Measurements from ENCODE around the gene PARS2.

DNA sequence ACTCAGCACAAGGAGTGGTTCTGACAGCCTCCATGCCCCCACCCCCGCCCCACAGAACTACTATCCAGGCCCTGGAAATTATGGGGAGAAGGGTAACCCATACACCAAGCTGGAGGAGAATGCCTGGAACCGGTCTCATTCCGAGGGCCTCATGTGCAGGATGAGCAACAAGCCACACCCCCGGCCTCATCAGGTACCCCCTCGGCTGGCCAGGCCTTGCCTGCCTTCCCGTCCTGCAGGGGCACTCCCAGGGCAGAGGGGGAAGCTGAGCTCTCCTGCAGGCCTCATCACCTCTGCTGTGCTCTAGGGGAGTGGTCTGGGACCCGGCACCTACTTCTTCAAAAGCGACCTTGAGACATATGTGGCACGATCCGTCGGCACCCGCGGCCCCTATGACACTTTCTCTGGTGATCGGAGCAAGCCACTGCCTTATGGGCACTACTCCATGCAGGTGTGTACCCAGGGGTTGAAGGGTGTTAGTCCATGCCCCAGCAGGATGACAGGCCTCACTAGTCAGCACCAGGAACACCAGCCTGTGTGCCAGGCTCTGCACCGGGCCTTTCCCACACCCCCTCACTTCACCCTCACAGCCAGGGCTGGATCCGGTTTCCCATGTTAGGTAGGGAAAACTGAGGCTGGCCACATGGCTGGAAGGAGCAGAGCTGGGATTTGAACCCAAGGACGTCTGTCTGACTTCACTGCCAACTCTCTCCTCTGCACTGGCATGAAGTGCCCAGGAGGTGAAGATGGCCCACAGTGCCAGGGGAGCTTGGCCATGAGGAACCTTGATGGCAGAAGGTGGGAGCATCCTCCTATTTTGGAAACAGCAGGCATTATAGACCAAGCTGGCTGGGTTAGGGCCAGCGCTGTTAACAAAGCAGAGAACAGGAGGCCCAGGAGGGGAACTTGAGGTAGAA is 47.7 kb upstream of the PARS2 start:
- TF ChIP-seq, protein P1, sequence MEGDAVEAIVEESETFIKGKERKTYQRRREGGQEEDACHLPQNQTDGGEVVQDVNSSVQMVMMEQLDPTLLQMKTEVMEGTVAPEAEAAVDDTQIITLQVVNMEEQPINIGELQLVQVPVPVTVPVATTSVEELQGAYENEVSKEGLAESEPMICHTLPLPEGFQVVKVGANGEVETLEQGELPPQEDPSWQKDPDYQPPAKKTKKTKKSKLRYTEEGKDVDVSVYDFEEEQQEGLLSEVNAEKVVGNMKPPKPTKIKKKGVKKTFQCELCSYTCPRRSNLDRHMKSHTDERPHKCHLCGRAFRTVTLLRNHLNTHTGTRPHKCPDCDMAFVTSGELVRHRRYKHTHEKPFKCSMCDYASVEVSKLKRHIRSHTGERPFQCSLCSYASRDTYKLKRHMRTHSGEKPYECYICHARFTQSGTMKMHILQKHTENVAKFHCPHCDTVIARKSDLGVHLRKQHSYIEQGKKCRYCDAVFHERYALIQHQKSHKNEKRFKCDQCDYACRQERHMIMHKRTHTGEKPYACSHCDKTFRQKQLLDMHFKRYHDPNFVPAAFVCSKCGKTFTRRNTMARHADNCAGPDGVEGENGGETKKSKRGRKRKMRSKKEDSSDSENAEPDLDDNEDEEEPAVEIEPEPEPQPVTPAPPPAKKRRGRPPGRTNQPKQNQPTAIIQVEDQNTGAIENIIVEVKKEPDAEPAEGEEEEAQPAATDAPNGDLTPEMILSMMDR (conservative IDR thresholded peaks at IDR 0.05 in 1 of 2, IDR thresholded peaks at IDR 0.05 in 1 of 2; ENCODE audit: extremely low read depth in 1 of 2, insufficient read depth in 1 of 2, low read depth in 1 of 2, low read length in 2 of 2) = no peak
- no peak for TF ChIP-seq EZH2 (IDR thresholded peaks at IDR 0.05; ENCODE audit: borderline replicate concordance, low read length)
